ENCODE data around the gene CDK14.

DNA sequence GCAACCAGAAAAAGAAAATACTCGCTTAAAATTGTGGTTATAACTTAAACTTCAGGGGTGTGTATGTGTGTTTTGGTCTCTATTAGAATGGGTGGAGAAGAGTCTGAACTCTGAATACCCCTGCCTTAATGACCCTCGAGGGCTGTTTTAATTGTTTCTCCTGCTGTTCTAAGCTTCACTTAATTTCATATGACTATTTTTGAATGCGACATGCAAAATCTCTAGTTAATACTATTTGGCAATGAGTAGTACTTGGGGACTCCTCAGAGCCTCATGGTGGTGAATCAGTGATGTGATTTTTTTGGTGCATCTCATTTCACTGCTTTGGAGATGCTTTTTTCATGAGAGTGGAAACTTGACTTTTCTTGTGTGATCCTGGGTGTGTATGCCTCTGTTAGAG lies 178.6 kb downstream of the CDK14 start:
- TF ChIP-seq, protein P1, sequence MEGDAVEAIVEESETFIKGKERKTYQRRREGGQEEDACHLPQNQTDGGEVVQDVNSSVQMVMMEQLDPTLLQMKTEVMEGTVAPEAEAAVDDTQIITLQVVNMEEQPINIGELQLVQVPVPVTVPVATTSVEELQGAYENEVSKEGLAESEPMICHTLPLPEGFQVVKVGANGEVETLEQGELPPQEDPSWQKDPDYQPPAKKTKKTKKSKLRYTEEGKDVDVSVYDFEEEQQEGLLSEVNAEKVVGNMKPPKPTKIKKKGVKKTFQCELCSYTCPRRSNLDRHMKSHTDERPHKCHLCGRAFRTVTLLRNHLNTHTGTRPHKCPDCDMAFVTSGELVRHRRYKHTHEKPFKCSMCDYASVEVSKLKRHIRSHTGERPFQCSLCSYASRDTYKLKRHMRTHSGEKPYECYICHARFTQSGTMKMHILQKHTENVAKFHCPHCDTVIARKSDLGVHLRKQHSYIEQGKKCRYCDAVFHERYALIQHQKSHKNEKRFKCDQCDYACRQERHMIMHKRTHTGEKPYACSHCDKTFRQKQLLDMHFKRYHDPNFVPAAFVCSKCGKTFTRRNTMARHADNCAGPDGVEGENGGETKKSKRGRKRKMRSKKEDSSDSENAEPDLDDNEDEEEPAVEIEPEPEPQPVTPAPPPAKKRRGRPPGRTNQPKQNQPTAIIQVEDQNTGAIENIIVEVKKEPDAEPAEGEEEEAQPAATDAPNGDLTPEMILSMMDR (IDR thresholded peaks at IDR 0.05; ENCODE audit: low read length): no peak
- no peak for TF ChIP-seq EZH2 (IDR thresholded peaks at IDR 0.05; ENCODE audit: borderline replicate concordance, low read length)
